ENCODE measurements around the gene OR10A6.

OR10A6 gene

DNA sequence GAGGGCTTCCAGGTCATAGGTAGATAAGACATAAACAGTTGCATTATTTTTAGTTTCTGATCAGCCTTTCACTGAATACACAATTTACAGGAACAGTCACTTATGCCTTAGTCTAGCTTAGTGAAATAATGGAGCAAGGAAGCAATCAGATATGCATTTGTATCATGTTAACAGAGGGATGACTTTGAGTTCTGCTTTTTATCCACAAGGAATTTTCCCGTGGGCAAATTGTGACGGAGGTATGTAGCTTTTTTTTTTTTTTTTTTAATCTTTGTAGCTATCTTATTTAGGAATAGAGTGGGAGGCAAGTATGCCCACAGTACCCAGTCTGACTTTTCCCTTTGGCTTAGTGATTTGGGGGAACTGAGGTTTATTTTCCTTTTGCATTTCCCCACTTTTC, 37.6 kb upstream of the OR10A6 start:
- DNase-seq (ENCODE audit: low read depth), result peak; percentile 57
- H3K4me3 ChIP-seq (ENCODE audit: low read length), result no peak overlapping the region
- TF ChIP-seq, protein P1, sequence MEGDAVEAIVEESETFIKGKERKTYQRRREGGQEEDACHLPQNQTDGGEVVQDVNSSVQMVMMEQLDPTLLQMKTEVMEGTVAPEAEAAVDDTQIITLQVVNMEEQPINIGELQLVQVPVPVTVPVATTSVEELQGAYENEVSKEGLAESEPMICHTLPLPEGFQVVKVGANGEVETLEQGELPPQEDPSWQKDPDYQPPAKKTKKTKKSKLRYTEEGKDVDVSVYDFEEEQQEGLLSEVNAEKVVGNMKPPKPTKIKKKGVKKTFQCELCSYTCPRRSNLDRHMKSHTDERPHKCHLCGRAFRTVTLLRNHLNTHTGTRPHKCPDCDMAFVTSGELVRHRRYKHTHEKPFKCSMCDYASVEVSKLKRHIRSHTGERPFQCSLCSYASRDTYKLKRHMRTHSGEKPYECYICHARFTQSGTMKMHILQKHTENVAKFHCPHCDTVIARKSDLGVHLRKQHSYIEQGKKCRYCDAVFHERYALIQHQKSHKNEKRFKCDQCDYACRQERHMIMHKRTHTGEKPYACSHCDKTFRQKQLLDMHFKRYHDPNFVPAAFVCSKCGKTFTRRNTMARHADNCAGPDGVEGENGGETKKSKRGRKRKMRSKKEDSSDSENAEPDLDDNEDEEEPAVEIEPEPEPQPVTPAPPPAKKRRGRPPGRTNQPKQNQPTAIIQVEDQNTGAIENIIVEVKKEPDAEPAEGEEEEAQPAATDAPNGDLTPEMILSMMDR (conservative IDR thresholded peaks at IDR 0.05; ENCODE audit: low read length), result no peak

- TF ChIP-seq, protein P1 (conservative IDR thresholded peaks at IDR 0.05; ENCODE audit: low read length), result no peak
- peak; percentile 77 for DNase-seq (ENCODE audit: low read depth)
- no peak overlapping the region for H3K4me3 ChIP-seq (ENCODE audit: low read length)
Measured at GRCh38 chr11:7967826-7968225, 36.8 kb upstream of the OR10A6 start.

GRCh38 chr11:7967097-7967496, 36.0 kb upstream of the OR10A6 start:
- no peak overlapping the region for H3K4me3 ChIP-seq (ENCODE audit: low read length)

DNA sequence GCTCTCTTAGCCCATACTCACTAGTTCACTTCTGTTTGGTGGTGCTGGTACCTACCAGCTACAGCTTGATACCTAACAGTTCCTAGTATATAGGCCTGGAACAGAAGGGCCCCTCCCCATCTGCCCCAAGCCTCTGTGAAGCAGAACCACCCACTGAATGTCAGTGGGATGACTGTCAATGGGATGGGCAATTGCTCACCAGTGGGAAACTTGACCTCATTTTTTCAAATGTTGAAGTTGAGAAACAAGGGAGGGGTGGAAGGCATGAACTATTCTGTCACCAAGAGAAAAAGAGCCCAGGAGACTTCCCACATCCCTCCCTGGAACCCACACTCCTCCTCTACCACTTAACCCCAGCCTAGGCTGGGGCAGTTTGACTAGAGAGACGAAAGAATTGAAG, 34.3 kb upstream of the OR10A6 start, which contains the start of gene NLRP10:
TSS of gene NLRP10 (minus strand) at position 62 of the 400 bp plus-strand sequence. CDS start 1,952 bp downstream, outside the sequence.
- DNase-seq (ENCODE audit: low read depth), result peak; percentile 89
- no peak within 1 kb of the TSS for H3K4me3 ChIP-seq (ENCODE audit: low read length)
- TF ChIP-seq, protein P1 (conservative IDR thresholded peaks at IDR 0.05; ENCODE audit: low read length), result no peak

More at GRCh38 chr11:7967097-7967496, 36.0 kb upstream of the OR10A6 start:
- DNase-seq (ENCODE audit: low read depth), result no peak
- TF ChIP-seq, protein P1 (conservative IDR thresholded peaks at IDR 0.05; ENCODE audit: low read length), result no peak

- H3K4me3 ChIP-seq (ENCODE audit: low read length), result no peak overlapping the region
- TF ChIP-seq, protein P1 (conservative IDR thresholded peaks at IDR 0.05; ENCODE audit: low read length), result no peak
- DNase-seq (ENCODE audit: low read depth), result peak; percentile 75
Measured at GRCh38 chr11:7964873-7965272, 33.8 kb upstream of the OR10A6 start.

DNA sequence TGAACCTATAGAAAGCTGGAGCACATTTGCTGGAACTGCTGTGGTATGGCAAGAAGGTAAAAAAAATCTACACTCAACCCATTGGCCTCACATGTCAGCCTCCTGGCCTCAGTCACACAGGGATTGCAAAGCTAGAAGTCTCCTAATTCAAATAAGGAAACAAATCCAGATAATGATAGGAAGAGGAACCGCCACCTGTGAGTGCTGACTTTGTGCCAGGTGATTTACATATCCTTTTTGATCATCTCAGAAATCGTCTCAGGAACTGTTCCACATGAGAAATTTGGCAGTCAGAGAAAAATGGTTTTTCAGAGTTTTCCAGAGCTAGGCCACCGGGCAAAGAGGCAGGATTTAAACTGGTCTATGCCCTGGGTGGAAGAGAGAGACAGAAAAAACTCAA, 33.2 kb upstream of the OR10A6 start:
- DNase-seq (ENCODE audit: low read depth), result no peak

DNA sequence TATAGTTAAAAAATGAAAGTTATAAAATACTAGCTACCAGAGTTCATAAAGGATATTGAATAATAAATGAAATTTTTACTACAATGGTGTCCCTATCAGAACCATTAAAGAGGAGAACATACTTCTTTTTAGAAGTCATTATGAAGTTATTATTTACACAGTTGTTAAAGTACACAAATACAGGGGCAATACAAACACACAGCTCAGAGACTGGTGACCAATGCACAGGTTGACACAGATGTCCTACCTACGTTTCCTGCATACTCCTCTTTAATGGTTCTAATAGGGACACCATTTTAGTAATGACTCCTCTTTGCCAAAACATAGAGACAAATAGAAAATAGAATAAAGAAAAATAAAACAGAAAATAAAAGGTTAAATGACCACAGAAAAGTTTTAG, 24.1 kb upstream of the OR10A6 start:
- TF ChIP-seq, protein P1 (conservative IDR thresholded peaks at IDR 0.05; ENCODE audit: low read length), result no peak
- no peak overlapping the region for H3K4me3 ChIP-seq (ENCODE audit: low read length)

More for the DNA sequence above, 33.2 kb upstream of the OR10A6 start:
- H3K4me3 ChIP-seq (ENCODE audit: low read length), result no peak overlapping the region
- TF ChIP-seq, protein P1 (conservative IDR thresholded peaks at IDR 0.05; ENCODE audit: low read length), result no peak

More for the DNA sequence above, 24.1 kb upstream of the OR10A6 start:
- DNase-seq (ENCODE audit: low read depth), result no peak

All from AG10803 (cell line).